SK-N-MC (cell line): ENCODE results near the gene CAPN5.
A peak's percentile ranks its signal among the peaks of the same experiment; 100 is the strongest.
"Not testable (repeated sequence)": the region's sequence is repeated elsewhere in the genome, so short reads cannot be mapped to it uniquely, and the experiment has no call there.

Experiments
- DNase-seq: peaks from one replicate; pipeline ENCODE4 v3.0.0-alpha.2; 2011; ENCODE audit warnings: low read depth, low spot score
- H3K27ac ChIP-seq: fragments of 200-600 bp; sonication (generic); 2 replicates; pipeline ENCODE4 v1.5.1; 2016; ENCODE audit warnings: mixed run types
- H3K36me3 ChIP-seq: fragments of 200-600 bp; sonication (generic); 2 replicates; pipeline ENCODE4 v1.6.1; 2017; ENCODE audit warnings: antibody characterized with exemption, low read length, mixed read lengths; ENCODE audit not compliant: insufficient read depth
- H3K4me3 ChIP-seq: fragments of 200-600 bp; sonication (generic); 2 replicates; pipeline ENCODE4 v1.5.1; 2016
- H3K9ac ChIP-seq: fragments of 200-600 bp; sonication (generic); 2 replicates; pipeline ENCODE4 v1.8.0; 2017; ENCODE audit warnings: mixed run types, mixed read lengths; ENCODE audit not compliant: insufficient read length
- H3K9me3 ChIP-seq: fragments of 200-600 bp; sonication (generic); 2 replicates; pipeline ENCODE4 v1.6.1; 2017; ENCODE audit warnings: low read depth, mild to moderate bottlenecking, antibody characterized with exemption, low read length, moderate library complexity, mixed read lengths
- EZH2 ChIP-seq: fragments of 200-600 bp; sonication (generic); IDR thresholded peaks from one replicate; pipeline ENCODE4 v1.6.1; 2017; ENCODE audit warnings: antibody characterized with exemption
- FOXP2 ChIP-seq: optimal IDR thresholded peaks from 2 replicates; pipeline ENCODE3; 2011; ENCODE audit warnings: mild to moderate bottlenecking, moderate library complexity; ENCODE audit not compliant: insufficient read depth; ENCODE audit errors: extremely low read length, control extremely low read depth
- POLR2AphosphoS5 ChIP-seq: IDR thresholded peaks from 2 replicates; pipeline ENCODE4 v1.6.1; 2012; ENCODE audit warnings: mild to moderate bottlenecking, low read depth, low read length, borderline replicate concordance

Gene CAPN5

GRCh38 chr11:77039491-77040400 lies 27.0 kb upstream of the CAPN5 start:
- DNase-seq, result no peak

DNA sequence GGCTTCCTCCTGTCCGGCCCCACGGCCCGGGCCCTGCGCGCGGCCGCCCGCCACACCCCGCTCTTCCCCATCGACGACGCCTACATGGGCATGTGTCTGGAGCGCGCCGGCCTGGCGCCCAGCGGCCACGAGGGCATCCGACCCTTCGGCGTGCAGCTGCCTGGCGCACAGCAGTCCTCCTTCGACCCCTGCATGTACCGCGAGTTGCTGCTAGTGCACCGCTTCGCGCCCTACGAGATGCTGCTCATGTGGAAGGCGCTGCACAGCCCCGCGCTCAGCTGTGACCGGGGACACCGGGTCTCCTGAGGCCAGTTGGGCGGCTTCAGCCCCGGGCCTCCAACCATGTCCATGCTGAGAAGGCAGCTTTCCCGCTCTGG lies 26.4 kb upstream of the CAPN5 start:
- Histone ChIP-seq H3K27ac (no peak overlapping the region), H3K36me3 (no peaks in the 10 kb centered on the region), H3K9me3 (no peaks in the 10 kb centered on the region), H3K4me3 (no peak overlapping the region), H3K9ac (no peak overlapping the region)
- TF ChIP-seq POLR2AphosphoS5 (no peak), EZH2 (no peak), FOXP2 (no peak)
- DNase-seq, result no peak

More at GRCh38 chr11:77039491-77040400, 27.0 kb upstream of the CAPN5 start:
- Histone ChIP-seq H3K9me3 (no peaks in the 10 kb centered on the region), H3K27ac (no peak overlapping the region), H3K36me3 (no peaks in the 10 kb centered on the region), H3K4me3 (no peak overlapping the region), H3K9ac (no peak overlapping the region)
- no peak for TF ChIP-seq EZH2
- no peak for TF ChIP-seq POLR2AphosphoS5
- no peak for TF ChIP-seq FOXP2

DNA sequence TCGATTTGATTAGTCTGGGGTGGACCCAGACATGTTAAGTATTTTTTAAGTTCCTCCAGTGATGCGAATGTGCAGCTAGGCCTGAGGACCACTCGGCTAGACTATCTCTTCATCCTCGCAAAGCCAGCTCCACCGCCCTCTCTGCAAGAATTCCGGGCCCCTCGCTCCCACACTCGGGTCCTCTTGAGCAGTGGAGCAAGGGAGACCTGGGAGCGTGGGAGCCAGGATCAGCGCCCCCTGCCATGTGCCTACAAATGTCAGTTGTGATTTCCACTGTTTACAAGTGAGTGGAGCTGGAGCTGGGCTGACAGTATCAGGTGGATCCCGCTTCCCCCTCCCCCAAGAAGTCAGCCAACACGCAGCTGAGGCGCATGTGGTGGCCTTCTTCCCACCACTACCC lies 25.9 kb upstream of the CAPN5 start:
- no peak overlapping the region for H3K27ac ChIP-seq
- H3K4me3 ChIP-seq, result no peak overlapping the region
- TF ChIP-seq FOXP2 (no peak), EZH2 (no peak), POLR2AphosphoS5 (no peak)
- no peaks in the 10 kb centered on the region for H3K36me3 ChIP-seq
- H3K9me3 ChIP-seq, result no peaks in the 10 kb centered on the region
- DNase-seq, result no peak
- H3K9ac ChIP-seq, result no peak overlapping the region

DNA sequence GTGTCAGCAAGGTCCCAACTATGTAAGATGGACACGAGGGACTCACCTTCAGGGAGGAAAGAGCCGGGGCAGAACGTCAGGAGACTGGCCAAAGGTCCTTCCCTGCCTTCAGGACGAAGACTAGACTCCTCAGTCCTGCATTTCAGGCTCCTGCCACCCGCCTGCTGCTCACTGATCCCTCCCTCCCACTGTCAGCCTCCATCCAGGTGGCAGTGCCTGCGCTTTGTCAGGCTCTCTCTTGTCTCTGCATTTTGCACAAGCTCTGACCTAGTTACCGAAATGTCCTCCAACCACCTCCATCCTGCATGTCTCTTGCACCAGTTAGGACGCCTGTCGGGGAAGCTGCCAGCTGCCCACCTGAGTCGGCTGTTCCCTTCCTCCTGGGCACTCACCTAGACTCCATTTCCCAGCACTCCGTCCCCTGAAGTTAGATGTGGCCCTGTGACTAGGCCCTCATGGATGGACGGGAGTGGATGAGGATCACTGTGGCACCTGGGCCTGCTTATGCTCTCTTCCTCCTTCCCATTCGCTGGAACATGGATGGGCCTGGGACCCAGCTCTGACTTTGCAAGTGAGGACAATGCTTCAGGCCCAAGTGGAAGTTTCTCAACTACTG lies 24.6 kb upstream of the CAPN5 start:
- Histone ChIP-seq H3K9ac (no peak overlapping the region), H3K27ac (no peak overlapping the region), H3K9me3 (no peaks in the 10 kb centered on the region), H3K36me3 (no peaks in the 10 kb centered on the region), H3K4me3 (no peak overlapping the region)
- DNase-seq, result no peak
- TF ChIP-seq FOXP2 (no peak), EZH2 (no peak), POLR2AphosphoS5 (no peak)

- DNase-seq, result no peak
- Histone ChIP-seq H3K27ac (no peak overlapping the region), H3K36me3 (no peaks in the 10 kb centered on the region), H3K4me3 (no peak overlapping the region), H3K9me3 (no peaks in the 10 kb centered on the region), H3K9ac (no peak overlapping the region)
- TF ChIP-seq FOXP2, result no peak
- no peak for TF ChIP-seq EZH2
- no peak for TF ChIP-seq POLR2AphosphoS5
Observed at GRCh38 chr11:77044356-77044755, 22.4 kb upstream of the CAPN5 start.

DNA sequence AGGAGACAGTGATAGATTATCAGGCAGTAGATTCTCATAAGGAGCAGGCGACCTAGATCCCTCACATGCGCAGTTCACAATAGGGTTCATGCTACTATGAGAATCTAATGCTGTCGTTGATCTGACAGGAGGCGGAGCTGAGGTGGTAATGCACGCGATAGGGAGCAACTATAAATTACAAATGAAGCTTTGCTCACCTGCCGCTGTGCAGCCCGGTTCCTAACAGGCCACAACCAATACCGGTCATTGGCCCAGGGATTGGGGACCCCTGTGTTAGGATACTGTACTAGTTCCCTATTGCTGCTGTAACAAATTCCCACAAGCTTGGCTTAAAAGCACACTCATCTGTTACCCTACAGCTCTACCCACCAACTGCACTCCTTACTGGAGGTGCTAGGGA lies 21.9 kb upstream of the CAPN5 start:
- no peaks in the 10 kb centered on the region for H3K9me3 ChIP-seq

GRCh38 chr11:77046060-77046501 lies 20.7 kb upstream of the CAPN5 start:
- Histone ChIP-seq H3K4me3 (no peak overlapping the region), H3K27ac (no peak overlapping the region), H3K9ac (no peak overlapping the region), H3K36me3 (no peaks in the 10 kb centered on the region), H3K9me3 (no peaks in the 10 kb centered on the region)
- DNase-seq, result no peak
- TF ChIP-seq EZH2 (no peak), FOXP2 (no peak), POLR2AphosphoS5 (no peak)

More for the DNA sequence above, 21.9 kb upstream of the CAPN5 start:
- TF ChIP-seq FOXP2 (no peak), POLR2AphosphoS5 (no peak), EZH2 (no peak)
- no peak for DNase-seq
- Histone ChIP-seq H3K27ac (no peak overlapping the region), H3K36me3 (no peaks in the 10 kb centered on the region), H3K4me3 (no peak overlapping the region), H3K9ac (no peak overlapping the region)

DNA sequence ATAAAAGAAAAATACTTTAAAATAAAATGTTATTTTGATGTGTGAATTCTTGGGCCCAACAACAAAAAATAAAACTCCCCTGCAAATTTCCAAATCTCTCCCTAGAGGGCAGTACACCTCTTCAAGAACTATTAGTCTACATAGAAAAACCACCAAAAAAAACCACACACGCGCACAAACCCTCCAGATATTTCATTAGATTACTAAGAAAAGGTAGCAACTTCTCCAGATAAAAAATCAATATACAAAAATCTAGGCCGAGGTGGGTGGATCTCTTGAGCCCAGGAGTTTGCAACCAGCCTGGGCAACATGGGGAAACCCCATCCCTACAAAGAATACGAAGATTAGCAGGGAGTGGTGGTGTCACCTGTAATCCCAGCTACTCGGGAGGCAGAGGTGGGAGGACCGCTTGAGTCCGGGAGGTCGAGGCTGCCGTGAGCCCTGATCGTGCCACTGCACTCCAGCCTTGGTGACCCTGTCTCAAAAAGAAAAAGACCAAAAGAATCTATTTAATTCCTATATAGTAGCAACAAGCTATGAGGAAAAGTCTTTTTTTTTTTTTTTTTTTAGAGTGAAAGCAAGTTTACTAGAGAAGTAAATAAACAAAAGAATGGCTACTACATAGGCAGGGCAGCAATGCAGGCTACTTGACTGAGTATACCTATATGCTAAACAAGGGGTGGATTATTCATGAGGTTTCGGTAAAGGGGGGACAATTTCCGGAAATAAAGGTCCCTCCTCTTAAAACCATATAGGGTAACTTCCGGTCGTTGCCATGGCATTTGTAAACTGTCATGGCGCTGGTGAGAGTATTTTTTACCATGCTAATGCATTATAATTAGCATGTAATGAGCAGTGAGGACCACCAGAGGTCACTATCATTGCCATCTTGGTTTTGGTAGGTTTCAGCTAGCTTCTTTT lies 19.5 kb upstream of the CAPN5 start:
- Histone ChIP-seq H3K9ac (peak overlapping the region; percentile 8), H3K4me3 (peak overlapping the region; percentile 83), H3K27ac (no peak overlapping the region), H3K36me3 (no peaks in the 10 kb centered on the region), H3K9me3 (no peaks in the 10 kb centered on the region)
- TF ChIP-seq FOXP2 (no peak), POLR2AphosphoS5 (no peak), EZH2 (no peak)
- DNase-seq, result peak; percentile 96

DNA sequence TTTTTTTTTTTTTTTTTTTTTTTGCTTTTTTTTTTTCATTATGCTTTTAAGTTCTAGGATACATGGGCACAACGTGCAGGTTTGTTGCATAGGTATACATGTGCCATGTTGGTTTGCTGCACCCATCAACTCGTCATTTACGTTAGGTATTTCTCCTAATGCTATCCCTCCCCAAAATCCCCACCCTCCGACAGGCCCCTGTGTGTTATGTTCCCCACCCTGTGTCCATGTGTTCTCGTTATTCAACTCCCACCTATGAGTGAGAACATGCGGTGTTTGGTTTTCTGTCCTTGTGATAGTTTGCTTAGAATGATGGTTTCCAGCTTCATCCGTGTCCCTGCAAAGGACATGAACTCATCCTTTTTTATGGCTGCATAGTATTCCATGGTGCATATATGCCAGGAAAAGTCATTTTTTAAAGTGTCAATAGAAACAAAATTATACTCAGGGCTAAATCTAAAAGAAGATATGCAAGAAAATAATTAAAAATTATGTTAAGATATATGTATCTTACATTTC lies 18.8 kb upstream of the CAPN5 start:
- not testable (repeated sequence) for H3K27ac ChIP-seq, DNase-seq, H3K36me3 ChIP-seq, H3K4me3 ChIP-seq, H3K9me3 ChIP-seq, H3K9ac ChIP-seq
